ENCODE results near the gene TAX1BP1. TPM values are rescaled to one million over a fixed set of nuclear protein-coding genes. Genes with fewer than 3 reads are reported as not detected.

TAX1BP1 gene
- total and polyA plus RNA-seq, 4 donors = 35.7 to 57.1 (median 52.9) TPM

DNA sequence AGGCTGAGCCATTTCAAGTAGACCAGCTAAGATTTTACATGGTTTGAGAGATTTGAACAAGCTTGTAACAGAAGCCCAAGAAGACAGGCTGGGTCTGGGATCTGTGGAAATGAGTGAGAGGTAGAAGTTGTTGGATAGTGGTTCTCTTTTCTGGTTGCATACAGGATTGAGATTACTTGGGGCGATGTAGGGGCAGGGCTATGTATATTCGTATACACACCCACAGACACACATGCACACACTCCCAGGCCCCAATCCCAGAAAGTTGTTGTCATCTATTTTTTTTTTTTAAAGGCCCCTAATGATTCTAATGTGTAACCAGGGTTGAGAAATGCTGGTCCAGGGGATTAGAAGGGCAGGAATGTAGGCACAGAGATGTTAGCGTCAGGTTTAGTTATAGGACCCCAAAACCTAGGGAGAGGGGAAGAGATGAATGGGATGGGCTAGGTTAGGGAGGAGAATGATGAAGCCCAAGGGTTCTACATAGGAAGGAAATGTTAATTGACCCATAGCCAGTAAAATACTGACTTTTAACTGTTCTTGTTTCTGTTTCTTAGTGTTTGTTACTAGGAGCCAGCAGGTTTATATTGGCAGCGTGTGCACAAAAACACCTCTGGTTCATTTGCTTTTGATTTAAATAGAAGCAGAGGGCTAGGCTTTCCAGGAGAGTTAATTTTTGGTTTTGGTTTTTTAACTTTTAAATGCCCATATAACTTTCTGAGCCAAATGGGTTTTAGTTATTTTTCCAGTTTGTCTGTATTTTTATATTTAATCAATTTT is 7.8 kb downstream of the TAX1BP1 start:
- Histone ChIP-seq H3K27me3 (ENCODE audit: control insufficient read depth in 4 of 4, insufficient read depth in 4 of 4, low read length in 3 of 4) (no peaks in the 10 kb centered on the region), H3K9ac (ENCODE audit: low read depth in 1 of 2, low read length in 2 of 2) (no peak overlapping the region), H3K27ac (ENCODE audit: low read depth in 1 of 2, low read length in 2 of 2) (no peak overlapping the region), H3K36me3 (ENCODE audit: control insufficient read depth in 4 of 4, insufficient read depth in 3 of 4, low read depth in 1 of 4, low read length in 3 of 4) (peaks cover 2 to 19% (median 17%) of the 10 kb centered on the region in 4 donors), H3K4me3 (ENCODE audit: low read depth in 1 of 3, low read length in 3 of 3) (no peak overlapping the region), H3K9me3 (ENCODE audit: control insufficient read depth in 4 of 4, low read length in 3 of 4) (no peaks in the 10 kb centered on the region), H3K4me1 (ENCODE audit: control insufficient read depth in 4 of 4, insufficient read depth in 4 of 4, low read length in 3 of 4) (peaks cover 9 to 38% (median 36%) of the 10 kb centered on the region in 4 donors)
- 64% methylated on average over 4 of the region's 4 CpGs for WGBS
- TF ChIP-seq HNF4A (conservative IDR thresholded peaks at IDR 0.05) (no peak), TAF1 (conservative IDR thresholded peaks at IDR 0.05) (no peak), SP1 (IDR thresholded peaks at IDR 0.05) (no peak), JUND (IDR thresholded peaks at IDR 0.05) (no peak), EGR1 (IDR thresholded peaks at IDR 0.05; ENCODE audit: low read depth in 2 of 2) (no peak), ZBTB33 (IDR thresholded peaks at IDR 0.05) (no peak), YY1 (IDR thresholded peaks at IDR 0.05) (no peak), RXRA (IDR thresholded peaks at IDR 0.05) (no peak), CTCF (IDR thresholded peaks at IDR 0.05; ENCODE audit: low read depth, low read length, missing input control) (no peak), GABPA (IDR thresholded peaks at IDR 0.05 in 1 of 2, conservative IDR thresholded peaks at IDR 0.05 in 1 of 2) (no peak), RAD21 (IDR thresholded peaks at IDR 0.05) (no peak), FOXA2 (IDR thresholded peaks at IDR 0.05) (no peak), HNF4G (IDR thresholded peaks at IDR 0.05) (no peak), FOXA1 (IDR thresholded peaks at IDR 0.05) (no peak)
- TF ChIP-seq, protein P1, sequence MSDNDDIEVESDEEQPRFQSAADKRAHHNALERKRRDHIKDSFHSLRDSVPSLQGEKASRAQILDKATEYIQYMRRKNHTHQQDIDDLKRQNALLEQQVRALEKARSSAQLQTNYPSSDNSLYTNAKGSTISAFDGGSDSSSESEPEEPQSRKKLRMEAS (IDR thresholded peaks at IDR 0.05) = no peak
- TF ChIP-seq, protein P2, sequence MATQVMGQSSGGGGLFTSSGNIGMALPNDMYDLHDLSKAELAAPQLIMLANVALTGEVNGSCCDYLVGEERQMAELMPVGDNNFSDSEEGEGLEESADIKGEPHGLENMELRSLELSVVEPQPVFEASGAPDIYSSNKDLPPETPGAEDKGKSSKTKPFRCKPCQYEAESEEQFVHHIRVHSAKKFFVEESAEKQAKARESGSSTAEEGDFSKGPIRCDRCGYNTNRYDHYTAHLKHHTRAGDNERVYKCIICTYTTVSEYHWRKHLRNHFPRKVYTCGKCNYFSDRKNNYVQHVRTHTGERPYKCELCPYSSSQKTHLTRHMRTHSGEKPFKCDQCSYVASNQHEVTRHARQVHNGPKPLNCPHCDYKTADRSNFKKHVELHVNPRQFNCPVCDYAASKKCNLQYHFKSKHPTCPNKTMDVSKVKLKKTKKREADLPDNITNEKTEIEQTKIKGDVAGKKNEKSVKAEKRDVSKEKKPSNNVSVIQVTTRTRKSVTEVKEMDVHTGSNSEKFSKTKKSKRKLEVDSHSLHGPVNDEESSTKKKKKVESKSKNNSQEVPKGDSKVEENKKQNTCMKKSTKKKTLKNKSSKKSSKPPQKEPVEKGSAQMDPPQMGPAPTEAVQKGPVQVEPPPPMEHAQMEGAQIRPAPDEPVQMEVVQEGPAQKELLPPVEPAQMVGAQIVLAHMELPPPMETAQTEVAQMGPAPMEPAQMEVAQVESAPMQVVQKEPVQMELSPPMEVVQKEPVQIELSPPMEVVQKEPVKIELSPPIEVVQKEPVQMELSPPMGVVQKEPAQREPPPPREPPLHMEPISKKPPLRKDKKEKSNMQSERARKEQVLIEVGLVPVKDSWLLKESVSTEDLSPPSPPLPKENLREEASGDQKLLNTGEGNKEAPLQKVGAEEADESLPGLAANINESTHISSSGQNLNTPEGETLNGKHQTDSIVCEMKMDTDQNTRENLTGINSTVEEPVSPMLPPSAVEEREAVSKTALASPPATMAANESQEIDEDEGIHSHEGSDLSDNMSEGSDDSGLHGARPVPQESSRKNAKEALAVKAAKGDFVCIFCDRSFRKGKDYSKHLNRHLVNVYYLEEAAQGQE (IDR thresholded peaks at IDR 0.05) = no peak
- TF ChIP-seq, protein P3, sequence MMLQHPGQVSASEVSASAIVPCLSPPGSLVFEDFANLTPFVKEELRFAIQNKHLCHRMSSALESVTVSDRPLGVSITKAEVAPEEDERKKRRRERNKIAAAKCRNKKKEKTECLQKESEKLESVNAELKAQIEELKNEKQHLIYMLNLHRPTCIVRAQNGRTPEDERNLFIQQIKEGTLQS (IDR thresholded peaks at IDR 0.05) = no peak
- no peak for DNase-seq (ENCODE audit: low spot score)

Data from liver (tissue), 9 donors.